Endothelial cell of hepatic sinusoid (primary cell): ENCODE data around the gene CABLES1.
"Not testable (repeated sequence)": the region's sequence is repeated elsewhere in the genome, so short reads cannot be mapped to it uniquely, and the experiment has no call there.

ENCODE experiments used
- in situ Hi-C: cut with HindIII; loops from 2 replicates; pipeline ENCODE4 v1.10.0; 2017; ENCODE audit warnings: low sequenced_read_pairs

The CABLES1 gene

DNA sequence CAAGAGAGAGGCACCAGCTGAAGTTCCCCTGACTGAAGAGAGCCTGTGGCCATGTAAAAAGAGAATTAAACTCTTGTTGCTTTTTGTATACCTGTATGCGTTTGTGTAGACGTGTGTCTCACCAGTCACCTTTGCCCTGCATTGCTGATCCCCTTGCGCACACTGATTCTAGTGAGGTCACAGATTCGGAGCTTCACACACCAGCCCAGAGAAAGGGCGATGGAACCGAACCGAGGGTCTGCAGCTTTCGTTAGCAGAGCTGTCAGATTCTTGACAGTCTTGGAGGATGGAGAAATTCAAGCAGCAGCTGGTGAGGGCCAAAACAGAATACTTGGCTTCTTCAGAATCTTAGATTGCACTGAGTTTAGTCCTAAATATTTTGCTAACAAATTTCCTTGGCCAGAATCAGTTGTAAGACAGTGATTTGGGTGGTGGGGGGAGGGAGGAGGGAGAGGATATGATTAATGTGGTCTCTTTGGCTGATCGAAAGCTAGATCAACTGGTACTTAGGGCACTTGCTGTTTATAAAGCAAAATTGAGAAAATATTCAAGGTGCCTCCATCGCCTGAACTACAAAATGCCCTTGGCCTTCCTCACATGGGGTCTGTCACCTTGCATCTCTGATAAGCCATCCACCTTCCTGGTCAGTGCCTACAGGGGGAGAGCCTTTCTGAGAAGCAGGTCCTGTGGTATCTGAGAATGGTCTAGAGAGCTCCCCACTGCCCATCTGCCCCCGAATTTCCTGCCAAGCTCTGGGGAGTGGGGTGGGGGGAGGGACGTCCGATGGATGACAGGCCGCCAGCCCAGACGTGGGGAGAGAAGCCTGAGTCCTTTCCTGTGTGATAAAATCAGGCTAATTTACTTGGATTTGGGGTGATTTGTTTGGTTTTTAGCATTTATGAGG is 123.5 kb downstream of the CABLES1 start:
- in situ Hi-C loops, result no loop called here

GRCh38 chr18:23259701-23260681 is 124.7 kb downstream of the CABLES1 start:
- in situ Hi-C loops, result loop anchor here (5.0 kb wide), 1 partner anchor 68 kb away; no protein-coding TSS in a partner anchor

GRCh38 chr18:23260926-23261590 is 125.8 kb downstream of the CABLES1 start:
- in situ Hi-C loops, result loop anchor here (5.0 kb wide), 1 partner anchor 69 kb away; no protein-coding TSS in a partner anchor

DNA sequence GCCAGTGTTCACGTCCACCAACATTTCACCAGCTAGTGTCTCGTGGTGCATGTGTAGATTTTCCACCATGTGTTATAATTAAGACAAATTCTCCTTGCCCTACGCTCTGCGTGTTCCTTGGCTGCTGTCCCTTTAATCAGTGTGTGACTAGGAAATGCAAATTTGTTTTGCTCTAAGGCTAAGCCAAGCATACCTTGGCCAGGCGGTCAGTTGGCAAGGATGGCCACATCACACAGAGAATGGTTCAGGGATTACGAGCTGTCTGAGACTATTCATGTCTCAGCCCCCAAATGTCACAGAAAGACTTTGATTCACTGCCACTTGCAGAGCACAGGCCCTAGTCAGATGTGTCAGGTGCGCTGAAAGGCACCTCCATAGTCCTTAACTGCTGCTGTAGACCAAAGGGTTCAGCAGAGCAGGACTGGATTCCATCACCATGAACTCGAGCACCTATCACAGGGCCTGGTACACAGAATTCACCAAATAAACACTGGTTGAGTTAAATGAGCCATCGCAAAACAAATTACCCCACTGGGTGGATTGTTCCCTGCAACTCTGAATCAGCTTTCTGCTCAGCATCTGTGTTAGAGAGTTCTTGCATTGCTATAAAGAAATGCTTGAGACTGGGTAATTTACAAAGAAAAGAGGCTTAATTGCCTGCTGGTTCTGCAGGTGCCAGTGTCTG is 128.4 kb downstream of the CABLES1 start:
- in situ Hi-C loops, result loop anchor here (5.0 kb wide), 1 partner anchor 71 kb away; no protein-coding TSS in a partner anchor

GRCh38 chr18:23265682-23266399 is 130.6 kb downstream of the CABLES1 start:
- in situ Hi-C loops, result no loop called here

DNA sequence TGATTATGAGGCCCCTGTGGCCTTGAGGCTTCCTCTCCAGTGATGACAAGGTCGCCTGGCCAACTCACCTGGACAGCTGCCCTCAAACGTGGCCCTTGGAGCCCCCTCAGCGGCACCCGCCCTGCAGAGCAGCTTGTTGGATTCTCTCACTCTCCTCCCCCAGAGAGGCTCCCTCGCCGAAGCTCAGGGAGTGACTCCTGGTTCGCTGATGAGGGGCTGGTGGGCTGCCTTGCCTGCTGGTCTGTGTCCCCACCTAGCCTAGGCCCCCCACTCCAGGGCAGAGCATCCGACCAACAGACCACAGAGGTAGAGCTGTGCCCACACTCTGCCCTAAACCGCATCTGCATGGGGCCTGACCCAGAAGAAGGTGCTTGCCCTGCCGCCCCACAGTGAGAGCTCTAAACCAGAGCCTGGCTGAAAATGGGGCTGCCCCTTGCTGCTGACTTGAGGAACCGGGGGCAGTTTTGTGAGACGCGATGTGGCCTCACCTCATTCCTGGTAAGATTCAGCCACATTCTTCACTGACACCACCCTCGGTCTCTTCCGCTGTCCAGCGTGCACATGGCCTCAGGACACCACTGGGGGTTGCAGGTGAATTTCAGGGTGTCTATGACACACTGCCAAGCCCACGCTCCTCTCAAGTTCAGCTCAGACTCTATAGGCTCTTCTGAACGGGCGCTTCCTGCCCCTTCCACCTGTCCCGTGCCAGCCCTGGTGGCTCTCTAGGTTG is 131.6 kb downstream of the CABLES1 start:
- in situ Hi-C loops, result no loop called here

DNA sequence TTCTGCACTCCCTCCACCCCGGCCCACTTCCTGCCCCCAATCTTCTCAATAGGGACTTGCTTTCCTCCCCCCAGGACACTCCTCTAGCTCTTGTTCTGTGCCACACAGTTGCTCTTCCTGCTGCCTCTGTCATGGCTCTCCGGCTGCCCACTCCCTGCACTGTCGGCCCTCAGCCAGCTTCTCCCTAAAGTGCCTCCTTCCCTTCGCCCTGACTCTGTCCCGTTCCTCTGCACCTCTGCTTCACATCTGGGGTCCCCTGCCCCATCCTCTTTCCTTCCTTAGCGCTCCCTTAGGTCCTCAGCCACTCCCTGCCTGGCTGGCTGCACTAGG is 132.1 kb downstream of the CABLES1 start:
- in situ Hi-C loops, result no loop called here

DNA sequence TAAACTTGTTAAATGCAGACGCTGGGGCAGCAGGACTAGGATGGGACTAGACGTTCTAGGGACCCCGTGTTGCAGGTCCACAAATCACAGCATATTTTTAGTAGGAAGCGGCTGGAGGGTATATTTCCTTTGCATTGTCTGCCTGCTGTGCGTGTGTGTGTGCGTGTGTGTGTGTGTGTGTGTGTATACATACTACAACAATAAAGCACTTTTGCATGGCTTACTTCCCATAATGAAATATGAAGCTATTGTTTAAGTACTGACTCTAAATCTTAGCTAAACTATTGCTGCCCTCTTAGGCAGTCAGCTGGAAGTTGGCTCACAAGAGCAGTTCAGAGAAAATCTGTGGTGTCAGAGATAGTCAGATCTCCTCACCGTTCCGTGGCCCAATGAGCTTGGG is 133.4 kb downstream of the CABLES1 start:
- in situ Hi-C loops, result no loop called here

- in situ Hi-C loops, result not testable (repeated sequence)
These were observed 133.8 kb downstream of the CABLES1 start for GRCh38 chr18:23269068-23269467.

DNA sequence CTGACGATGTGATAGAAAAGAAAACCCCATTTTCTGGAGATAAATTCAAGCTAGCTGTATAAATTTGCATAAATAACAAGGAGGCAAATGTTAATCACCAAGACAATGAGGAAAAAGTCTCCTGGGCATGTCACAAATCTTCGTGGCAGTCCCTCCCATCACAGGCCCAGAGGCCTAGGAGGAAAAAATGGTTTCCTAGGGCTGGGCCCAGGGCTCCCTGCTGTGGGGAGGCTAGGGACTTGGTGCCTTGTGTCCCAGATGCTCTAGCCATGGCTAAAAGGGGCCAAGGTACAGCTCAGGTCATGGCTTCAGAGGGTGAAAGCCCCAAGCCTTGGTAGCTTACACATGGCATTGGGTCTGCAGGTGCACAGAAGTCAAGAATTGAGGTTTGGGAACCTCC is 134.6 kb downstream of the CABLES1 start:
- in situ Hi-C loops, result no loop called here

- in situ Hi-C loops, result no loop called here
These were observed 135.8 kb downstream of the CABLES1 start for GRCh38 chr18:23270986-23271680.

GRCh38 chr18:23272498-23273232 is 137.4 kb downstream of the CABLES1 start:
- in situ Hi-C loops, result no loop called here

- in situ Hi-C loops, result no loop called here
These were observed 138.2 kb downstream of the CABLES1 start for GRCh38 chr18:23273443-23273966.

DNA sequence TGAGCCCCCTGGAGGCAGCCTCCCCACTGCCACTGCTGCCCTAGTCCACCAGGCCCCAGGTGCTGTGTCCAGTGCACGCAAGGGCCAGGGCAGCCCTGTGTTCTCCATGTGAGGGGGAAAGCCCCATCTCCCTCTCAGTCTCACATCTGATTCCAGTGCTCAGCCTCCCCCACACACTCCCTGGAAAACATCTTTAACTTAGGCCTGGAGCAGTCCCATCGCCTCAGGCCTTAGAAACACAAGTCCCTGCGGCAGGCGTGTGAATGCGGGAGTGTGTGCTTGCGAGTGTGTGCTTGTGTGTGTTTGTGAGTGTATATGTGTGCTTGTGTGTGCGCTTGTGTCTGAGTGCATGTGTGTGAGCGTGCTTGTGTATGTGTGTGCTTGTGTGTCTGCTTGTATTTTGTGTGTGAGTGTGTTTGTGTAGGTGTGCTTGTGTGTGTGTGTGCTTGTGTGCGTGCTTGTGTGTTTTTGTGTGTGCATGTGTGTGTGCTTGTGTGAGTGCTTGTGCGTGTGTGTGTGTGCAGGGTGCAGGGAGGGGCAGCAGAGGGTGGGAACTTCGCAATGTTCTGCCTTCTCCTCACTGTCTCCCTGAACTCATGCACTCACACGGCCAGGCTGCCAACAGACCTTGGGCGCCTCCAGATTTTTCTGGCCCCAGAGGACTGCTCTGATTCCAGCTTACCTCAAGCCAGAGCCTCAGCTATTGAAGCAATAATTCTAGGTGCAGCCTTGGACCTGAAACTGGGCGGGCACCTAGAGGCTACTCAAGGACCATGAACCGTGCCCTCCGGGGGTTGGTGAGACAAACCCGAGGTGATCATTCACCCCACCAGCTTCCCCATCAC is 139.6 kb downstream of the CABLES1 start:
- in situ Hi-C loops, result no loop called here

DNA sequence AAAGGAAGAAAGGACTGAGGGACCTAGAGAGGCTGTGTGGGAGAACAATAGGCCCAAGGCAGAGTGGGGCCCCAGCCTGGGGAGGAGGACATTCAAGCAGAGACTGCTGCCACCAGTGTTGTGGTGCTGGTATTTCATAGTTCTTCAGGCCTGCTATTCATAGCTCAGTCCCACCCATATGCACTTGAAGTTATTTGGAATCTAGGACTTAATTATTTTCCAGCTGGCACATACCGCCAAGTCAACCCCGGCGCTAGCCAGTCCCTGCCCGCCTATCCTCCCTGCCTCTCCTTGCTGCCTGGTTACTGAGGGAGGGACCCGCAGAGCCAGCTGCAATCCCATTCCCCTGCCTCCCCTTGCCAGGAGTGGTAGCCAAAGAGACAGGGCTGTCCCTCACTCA is 141.2 kb downstream of the CABLES1 start:
- in situ Hi-C loops, result no loop called here

GRCh38 chr18:23277399-23277798 is 142.1 kb downstream of the CABLES1 start:
- in situ Hi-C loops, result no loop called here

- in situ Hi-C loops, result no loop called here
These were observed 144.6 kb downstream of the CABLES1 start for GRCh38 chr18:23279931-23280330.
